ENCODE data around the gene TBX20. TPM values are rescaled to one million over a fixed set of nuclear protein-coding genes. Genes with fewer than 3 reads are reported as not detected.
"Not testable (repeated sequence)": the region's sequence is repeated elsewhere in the genome, so short reads cannot be mapped to it uniquely, and the experiment has no call there.

The TBX20 gene
- total RNA-seq, 4 donors from 2014 or later: not detected

DNA sequence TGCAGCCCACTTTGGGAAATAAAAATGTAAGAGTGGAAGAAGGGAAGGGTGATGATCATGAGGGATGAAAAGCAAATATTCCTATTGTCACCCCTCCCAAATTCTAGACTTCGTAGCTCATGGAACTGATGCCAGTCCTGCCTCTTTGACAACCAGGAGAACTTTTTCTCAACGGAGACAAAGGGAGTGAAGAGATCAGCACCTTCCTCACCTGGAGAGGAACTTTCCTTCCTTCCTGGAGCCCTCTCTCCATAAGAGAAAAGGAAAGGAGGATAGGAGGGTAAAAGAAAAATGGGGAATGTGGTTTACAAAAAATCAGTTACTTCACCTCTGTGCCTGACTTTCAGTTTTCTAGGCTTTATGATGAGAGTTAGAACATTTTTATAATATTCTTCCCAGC, 3.4 kb downstream of the TBX20 start:
- Histone ChIP-seq H3K27me3 (peaks cover 0 to 41% of the 10 kb centered on the region in 2 donors), H3K4me1 (peaks cover 0 to 15% (median 6%) of the 10 kb centered on the region in 4 donors), H3K9me3 (peaks cover 0 to 3% (median 0%) of the 10 kb centered on the region in 4 donors)

DNA sequence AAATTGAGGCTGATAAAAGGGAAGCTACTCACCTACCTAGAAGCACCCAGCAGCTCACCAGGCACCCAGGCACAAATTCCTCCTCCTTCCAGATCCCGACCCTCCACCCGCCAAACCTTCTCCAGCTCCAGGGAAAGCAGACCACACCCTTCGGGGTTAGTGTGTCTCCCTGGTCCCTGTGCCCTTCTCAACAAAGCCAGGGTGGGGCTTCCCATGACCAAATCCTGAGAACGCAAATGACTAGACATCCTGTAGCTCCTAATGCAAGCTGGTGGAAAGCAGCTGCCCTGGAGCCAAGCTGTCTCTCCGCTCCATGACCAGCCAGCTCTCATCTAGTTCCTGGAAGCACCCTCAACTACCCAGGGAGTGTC, 4.4 kb downstream of the TBX20 start:
- no peak for DNase-seq
- Histone ChIP-seq H3K27ac (no peak overlapping the region), H3K27me3 (peaks cover 0 to 33% of the 10 kb centered on the region in 2 donors), H3K36me3 (no peaks in the 10 kb centered on the region), H3K4me1 (peaks cover 0 to 12% (median 6%) of the 10 kb centered on the region in 4 donors), H3K9me3 (peaks cover 0 to 3% (median 0%) of the 10 kb centered on the region in 4 donors), H3K4me3 (no peak overlapping the region)
- TF ChIP-seq, protein P1, sequence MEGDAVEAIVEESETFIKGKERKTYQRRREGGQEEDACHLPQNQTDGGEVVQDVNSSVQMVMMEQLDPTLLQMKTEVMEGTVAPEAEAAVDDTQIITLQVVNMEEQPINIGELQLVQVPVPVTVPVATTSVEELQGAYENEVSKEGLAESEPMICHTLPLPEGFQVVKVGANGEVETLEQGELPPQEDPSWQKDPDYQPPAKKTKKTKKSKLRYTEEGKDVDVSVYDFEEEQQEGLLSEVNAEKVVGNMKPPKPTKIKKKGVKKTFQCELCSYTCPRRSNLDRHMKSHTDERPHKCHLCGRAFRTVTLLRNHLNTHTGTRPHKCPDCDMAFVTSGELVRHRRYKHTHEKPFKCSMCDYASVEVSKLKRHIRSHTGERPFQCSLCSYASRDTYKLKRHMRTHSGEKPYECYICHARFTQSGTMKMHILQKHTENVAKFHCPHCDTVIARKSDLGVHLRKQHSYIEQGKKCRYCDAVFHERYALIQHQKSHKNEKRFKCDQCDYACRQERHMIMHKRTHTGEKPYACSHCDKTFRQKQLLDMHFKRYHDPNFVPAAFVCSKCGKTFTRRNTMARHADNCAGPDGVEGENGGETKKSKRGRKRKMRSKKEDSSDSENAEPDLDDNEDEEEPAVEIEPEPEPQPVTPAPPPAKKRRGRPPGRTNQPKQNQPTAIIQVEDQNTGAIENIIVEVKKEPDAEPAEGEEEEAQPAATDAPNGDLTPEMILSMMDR (IDR thresholded peaks at IDR 0.05): no peak
- TF ChIP-seq POLR2A (IDR thresholded peaks at IDR 0.05): no peak

More for the DNA sequence above, 3.4 kb downstream of the TBX20 start:
- TF ChIP-seq POLR2A (IDR thresholded peaks at IDR 0.05): no peak
- TF ChIP-seq, protein P1 (IDR thresholded peaks at IDR 0.05): no peak
- Histone ChIP-seq H3K4me3 (no peak overlapping the region), H3K27ac (no peak overlapping the region), H3K36me3 (no peaks in the 10 kb centered on the region)
- DNase-seq: no peak

DNA sequence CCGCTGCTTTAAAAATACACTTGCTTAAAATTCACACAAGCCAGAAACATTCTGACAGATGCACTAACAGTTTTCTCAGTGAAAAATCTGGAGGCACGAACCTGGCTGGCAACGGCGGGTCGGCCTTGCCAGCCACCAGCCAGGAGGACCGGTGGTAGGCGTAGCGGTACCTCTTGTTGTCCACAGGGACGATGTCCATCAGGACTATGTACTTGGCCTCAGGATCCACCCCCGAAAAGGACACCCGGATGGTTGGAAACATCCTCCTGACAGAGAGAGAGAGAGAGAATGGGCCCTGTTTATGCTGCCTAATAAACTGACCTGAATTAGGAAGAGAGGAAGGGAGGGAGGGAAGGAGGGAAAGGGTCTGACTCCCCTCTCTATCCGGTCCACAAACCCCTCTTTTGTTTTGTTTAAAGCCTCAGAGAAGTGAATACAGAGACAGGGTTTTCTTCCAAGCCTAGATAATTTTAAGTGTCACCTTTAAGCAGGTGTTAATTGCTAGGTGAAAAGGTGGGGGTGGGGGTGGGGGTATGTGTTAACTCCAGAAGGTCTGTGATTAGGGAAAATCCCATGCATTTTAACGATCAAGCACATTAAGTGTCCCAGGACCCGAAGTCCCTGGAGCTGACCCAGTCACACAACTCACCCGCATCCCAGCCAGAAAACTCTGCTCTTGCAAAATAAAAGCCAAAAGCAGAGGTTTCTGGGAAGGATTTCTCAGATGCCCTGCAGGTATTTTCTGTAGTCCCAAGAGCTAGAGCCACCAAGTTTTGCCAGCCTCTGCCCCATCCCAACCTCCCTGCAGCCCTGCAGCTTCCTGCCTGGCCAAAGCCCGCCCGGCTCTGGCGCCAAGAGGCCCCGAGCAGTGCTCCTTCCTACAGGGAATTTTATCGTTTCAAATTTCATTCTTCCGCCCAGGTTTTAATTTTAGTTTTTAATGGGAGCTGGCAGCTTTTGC, 5.0 kb downstream of the TBX20 start:
- no peak for DNase-seq
- Histone ChIP-seq H3K27ac (no peak overlapping the region), H3K27me3 (peaks cover 0 to 29% of the 10 kb centered on the region in 2 donors), H3K4me1 (peaks cover 0 to 8% (median 3%) of the 10 kb centered on the region in 4 donors), H3K4me3 (no peak overlapping the region), H3K36me3 (no peaks in the 10 kb centered on the region), H3K9me3 (peaks cover 0 to 3% (median 0%) of the 10 kb centered on the region in 4 donors)
- no peak for TF ChIP-seq POLR2A (IDR thresholded peaks at IDR 0.05)
- TF ChIP-seq, protein P1 (IDR thresholded peaks at IDR 0.05): no peak

DNA sequence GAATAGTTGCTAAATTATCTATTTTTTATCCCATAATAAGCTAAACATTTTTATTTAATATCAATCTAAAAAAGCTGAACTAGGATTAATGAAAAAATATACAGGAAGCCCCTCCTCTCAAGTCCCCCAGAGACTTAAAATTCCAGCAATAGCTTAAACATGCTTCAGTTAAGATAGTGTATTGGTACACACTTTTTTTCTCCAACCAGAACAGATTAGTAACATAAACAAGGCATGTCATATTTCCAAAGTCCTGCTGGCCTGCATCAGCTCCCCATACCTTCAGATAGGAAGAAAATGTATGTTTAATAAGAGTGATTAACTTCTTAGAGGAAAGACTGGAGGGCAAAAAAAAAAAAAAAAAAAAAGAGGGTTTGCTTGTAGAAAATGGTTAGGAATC, 7.1 kb downstream of the TBX20 start:
- no peak overlapping the region for H3K4me3 ChIP-seq
- TF ChIP-seq POLR2A (IDR thresholded peaks at IDR 0.05): no peak
- peaks cover 0 to 21% of the 10 kb centered on the region in 2 donors for H3K27me3 ChIP-seq
- no peaks in the 10 kb centered on the region for H3K36me3 ChIP-seq
- H3K9me3 ChIP-seq: no peaks in the 10 kb centered on the region
- no peak overlapping the region for H3K27ac ChIP-seq
- DNase-seq: no peak
- H3K4me1 ChIP-seq: no peaks in the 10 kb centered on the region

DNA sequence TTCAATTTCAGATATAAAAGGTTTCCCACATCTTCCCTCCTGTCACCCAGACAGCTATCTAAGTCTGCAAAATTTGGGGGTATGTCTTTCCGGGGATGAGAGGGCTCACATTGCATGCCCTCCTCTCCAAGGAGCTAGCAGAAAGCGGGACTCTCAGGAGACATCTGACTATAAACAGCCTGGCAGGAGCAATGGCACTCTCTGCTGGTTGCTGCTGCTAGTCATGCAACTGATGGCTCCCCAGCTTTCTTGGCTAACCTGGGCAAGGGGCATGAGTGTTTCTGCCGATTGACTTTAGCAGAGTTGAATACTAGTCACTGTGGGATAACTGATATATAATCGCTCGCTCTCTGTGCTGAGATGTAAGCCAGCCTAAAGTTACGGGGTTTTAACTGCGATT, 12.0 kb downstream of the TBX20 start:
- Histone ChIP-seq H3K4me1 (no peaks in the 10 kb centered on the region), H3K4me3 (no peak overlapping the region), H3K27ac (no peak overlapping the region), H3K36me3 (no peaks in the 10 kb centered on the region), H3K9me3 (no peaks in the 10 kb centered on the region), H3K27me3 (no peaks in the 10 kb centered on the region)
- no peak for DNase-seq
- TF ChIP-seq POLR2A (IDR thresholded peaks at IDR 0.05): no peak
- TF ChIP-seq, protein P1 (IDR thresholded peaks at IDR 0.05): no peak

DNA sequence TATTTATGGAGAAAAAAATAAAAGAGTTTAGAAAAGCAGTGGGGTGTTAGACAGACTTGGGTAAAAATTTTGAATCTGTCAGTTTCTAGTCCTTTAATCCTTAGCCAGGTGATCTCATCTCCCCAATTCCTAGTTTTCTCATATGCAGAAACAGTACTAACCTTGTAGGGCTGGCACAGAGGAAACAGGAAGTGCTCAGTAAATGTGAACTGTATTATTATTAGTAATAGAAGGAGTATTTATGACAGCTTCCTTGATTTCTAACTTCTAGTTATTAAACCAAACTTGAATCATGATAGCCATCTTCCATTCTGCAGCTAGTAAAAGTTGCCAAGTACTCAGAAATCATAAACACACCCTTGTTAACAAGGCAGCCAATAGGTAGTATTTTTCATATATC, 12.5 kb downstream of the TBX20 start:
- no peak for DNase-seq
- H3K27ac ChIP-seq: no peak overlapping the region
- no peaks in the 10 kb centered on the region for H3K27me3 ChIP-seq
- no peak overlapping the region for H3K4me3 ChIP-seq
- H3K36me3 ChIP-seq: no peaks in the 10 kb centered on the region
- TF ChIP-seq, protein P1 (IDR thresholded peaks at IDR 0.05): no peak
- TF ChIP-seq POLR2A (IDR thresholded peaks at IDR 0.05): no peak
- H3K9me3 ChIP-seq: no peaks in the 10 kb centered on the region
- H3K4me1 ChIP-seq: no peaks in the 10 kb centered on the region

DNA sequence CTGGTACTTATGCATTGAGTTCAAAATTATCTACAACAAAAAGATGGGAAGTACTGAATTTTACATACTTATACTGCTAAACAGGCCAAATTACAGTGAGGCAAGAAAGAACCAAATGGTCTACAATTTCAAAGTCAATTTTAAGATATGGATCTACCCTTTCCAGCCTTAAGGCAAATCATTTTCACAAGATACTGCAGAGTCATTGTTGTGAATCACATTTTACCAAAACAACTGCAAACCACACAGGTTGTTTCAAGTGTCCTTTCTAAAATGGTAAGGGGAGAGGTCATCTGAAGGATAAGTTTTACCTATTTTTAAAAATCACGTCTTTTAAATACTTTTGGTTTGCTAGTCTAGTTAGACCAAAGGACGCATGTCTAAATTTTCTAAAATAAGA, 12.9 kb downstream of the TBX20 start:
- H3K4me3 ChIP-seq, H3K27ac ChIP-seq, H3K9me3 ChIP-seq, DNase-seq, H3K27me3 ChIP-seq, H3K4me1 ChIP-seq, H3K36me3 ChIP-seq: not testable (repeated sequence)

DNA sequence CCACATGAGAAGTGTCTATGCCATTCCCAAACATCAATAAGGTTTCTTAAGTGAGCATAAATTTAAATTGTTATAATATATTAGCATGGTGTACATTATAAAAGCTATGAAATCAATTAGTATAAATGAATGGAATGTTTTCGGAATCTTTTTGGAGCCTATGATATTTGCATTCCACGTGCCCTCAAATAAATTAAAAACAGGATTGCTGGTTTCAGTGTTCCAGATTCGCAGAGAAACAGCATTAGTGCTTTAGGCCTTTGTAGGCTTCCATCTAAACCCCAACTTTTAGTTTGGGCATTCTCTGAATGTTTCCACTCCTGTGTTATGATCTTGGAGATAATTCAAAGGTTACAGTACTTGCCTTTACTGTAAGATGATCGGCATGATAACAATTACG, 15.4 kb downstream of the TBX20 start:
- not testable (repeated sequence) for H3K27me3 ChIP-seq, H3K4me1 ChIP-seq, DNase-seq, H3K36me3 ChIP-seq, H3K9me3 ChIP-seq, H3K4me3 ChIP-seq, H3K27ac ChIP-seq
